Right ventricle myocardium inferior (tissue), 1 donor: Measurements from ENCODE around the gene GLMP. TPM values are rescaled to one million over a fixed set of nuclear protein-coding genes. Genes with fewer than 3 reads are reported as not detected.
"Not testable (repeated sequence)": the region's sequence is repeated elsewhere in the genome, so short reads cannot be mapped to it uniquely, and the experiment has no call there.

ENCODE experiments used
- ATAC-seq: fragments of 200-7000 bp; cut with Tn5 transposase; one replicate; pipeline ENCODE4 v1.9.1; 2020; ENCODE audit warnings: mild to moderate bottlenecking, moderate library complexity
- DNase-seq: peaks from one replicate; pipeline ENCODE4 v3.0.0; 2021; ENCODE audit errors: missing footprints
- intact Hi-C: fragments of 100-400 bp; cut with DNase I; formaldehyde crosslinking; loops from one replicate; pipeline ENCODE4 v1.11.0; 2022
- long read RNA-seq: library from polyadenylated mRNA; unstranded; transcript quantifications from one replicate; pipeline ENCODE4 v2.0.0, GENCODE V29; 2021
- total RNA-seq: library from RNA; stranded (reverse); fragmentation: NEBNext Ultra II Directional; extraction: Animal tissue kit (Norgen Biotek cat#: 25700); gene quantifications from one replicate; pipeline ENCODE4 v1.2.1, GENCODE V29; 2021
- donor health status: DM: no; HTN: yes; CAD: no; lungs with severe emphysema.

Gene GLMP, protein sequence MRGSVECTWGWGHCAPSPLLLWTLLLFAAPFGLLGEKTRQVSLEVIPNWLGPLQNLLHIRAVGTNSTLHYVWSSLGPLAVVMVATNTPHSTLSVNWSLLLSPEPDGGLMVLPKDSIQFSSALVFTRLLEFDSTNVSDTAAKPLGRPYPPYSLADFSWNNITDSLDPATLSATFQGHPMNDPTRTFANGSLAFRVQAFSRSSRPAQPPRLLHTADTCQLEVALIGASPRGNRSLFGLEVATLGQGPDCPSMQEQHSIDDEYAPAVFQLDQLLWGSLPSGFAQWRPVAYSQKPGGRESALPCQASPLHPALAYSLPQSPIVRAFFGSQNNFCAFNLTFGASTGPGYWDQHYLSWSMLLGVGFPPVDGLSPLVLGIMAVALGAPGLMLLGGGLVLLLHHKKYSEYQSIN
- total RNA-seq: 16.4 TPM
- long read RNA-seq, transcript GLMP-201 (6 exons, 1,604 nt): major isoform, 6 of 13 reads
- long read RNA-seq, partial matches to known transcripts: 0 of 13 reads
- long read RNA-seq, other reads (novel, unspliced or antisense): 4 of 13 reads

DNA sequence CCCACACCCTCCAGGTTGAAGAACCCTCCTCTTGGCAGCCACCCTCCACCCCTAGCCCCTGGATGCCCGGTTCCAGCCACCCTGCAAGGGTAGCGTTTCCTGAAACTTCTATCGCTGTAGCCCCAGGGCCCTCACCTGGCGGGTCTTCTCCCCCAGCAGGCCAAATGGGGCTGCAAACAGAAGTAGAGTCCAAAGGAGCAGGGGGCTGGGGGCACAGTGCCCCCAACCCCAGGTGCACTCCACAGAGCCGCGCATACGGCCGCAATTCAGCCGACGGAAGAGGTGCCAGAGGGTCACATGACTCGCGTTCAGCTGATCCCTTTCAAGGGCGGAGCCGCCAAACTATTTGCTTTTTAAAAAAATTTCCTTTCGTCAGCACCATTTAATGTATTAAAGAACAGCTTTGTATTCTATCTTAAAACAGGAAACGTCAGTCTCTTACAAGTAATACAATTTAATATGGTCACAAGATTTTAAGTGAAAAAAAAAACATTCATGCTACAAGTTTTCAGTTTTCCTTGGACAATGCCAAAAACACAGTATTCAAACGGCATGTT, at the start of gene GLMP:
Gene GLMP, minus strand, starts transcription at position 289 of the 557 bp plus-strand sequence. Its CDS starts 34 bp downstream, at position 255.
- DNase-seq: peak; percentile 80
- peak; percentile 49 for ATAC-seq
- intact Hi-C loops: no loop called here

DNA sequence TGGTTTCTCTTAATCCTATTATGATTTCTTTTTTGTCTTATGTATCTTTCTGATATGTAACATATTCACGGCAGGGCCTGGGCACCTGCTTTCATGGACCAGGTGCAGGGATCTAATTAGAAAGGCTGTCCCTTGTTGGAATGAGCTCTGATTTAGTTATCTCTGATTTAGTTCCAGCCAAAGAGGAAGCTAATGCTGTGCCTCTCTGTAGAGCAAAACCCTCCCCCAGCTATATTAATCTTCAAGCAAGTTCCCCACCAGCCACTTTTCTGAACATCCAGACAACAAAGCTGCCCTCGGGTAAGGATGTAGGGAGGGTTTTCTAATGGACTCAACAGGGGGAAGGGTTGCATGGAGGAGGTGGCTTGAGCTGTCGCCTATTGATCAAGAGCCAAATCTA, 48.9 kb upstream of the GLMP start:
- no peak for ATAC-seq
- intact Hi-C loops: no loop called here

DNA sequence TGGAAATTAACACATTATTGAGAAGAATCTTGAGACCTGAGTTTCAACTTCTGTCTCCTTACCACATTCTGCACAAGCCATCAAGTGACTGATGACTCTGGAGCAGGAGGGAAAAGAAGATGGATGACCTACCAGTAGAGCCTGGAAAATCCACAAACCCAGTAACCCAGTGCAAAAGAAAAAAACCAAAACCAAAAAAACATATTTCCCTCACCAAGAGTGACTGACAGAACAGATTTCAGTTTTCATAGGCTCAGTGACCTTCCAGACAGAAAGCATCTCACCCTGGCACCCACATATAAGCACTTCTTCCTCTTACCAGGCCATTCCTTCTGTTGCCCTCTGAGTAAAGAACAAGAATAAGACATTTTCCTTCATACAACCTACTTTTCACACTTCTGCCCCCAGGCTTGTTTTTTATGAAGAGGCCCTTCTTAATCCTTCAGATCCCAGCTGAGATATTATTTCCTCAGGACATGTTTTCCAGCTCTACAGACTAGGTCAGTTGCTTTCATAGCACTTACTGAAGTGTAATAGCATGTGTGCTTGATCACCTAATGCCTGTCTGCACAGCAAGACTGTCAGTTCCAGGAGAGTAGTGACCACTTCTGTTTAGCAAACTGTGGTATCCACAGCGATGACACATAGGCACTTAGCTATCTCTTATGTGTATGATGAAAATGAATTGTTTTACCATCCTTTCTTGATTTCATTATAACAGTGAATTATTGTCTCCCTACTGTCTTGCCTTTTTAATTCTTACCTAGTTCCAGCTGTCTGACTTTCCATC, 46.9 kb upstream of the GLMP start:
- ATAC-seq: no peak
- no peak for DNase-seq
- intact Hi-C loops: no loop called here

More for the DNA sequence above, 48.9 kb upstream of the GLMP start:
- no peak for DNase-seq

DNA sequence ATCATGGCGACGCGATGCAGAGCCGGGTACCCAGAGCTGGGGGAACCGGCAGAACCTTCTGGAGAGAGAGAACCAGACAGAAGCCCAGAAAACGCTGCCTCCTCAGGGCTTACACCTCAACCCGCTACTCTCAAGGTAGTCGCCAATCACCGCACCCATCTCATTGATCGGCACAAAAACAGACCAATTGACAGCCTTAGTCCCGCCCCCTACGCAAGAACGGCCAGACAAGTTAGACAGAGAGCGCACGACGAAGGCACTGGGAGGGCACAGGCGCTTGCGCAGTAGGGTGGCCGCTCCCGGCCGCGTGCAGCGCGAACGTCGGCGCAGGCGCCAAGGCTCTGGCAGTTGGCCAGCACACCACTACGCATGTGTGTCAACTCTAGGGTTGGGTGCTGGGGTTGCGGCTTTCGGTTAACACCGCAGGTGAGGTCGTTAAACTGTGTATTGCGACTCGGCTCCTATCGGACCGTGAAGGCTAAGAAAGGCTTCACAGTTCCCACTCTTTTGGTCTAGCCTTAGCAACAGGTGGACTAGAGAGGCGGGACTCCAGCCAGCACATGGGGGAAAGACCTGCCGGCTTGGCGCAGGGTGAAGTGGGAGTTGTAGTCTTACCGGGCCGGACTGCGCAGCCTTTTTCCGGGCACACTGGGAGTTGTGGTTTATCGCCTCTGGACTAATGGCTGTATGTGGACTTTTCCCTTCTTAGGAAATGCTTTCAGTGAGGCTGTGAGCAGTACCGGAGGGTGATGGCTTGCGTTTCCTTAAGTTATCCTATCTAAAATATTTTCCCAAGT, 42.9 kb upstream of the GLMP start, which contains the start of the genes CCT3 and TSACC:
Gene CCT3, minus strand, starts transcription at position 113 of the 797 bp plus-strand sequence. Its CDS starts 108 bp downstream, at position 5.
Gene TSACC, plus strand, starts transcription at position 347 of the 797 bp plus-strand sequence. CDS start 1,232 bp downstream, outside the sequence.
- ATAC-seq: peak; percentile 98
- intact Hi-C loops: loop anchor here (5.0 kb wide), 1 partner anchor 56 kb away; the partner anchor contains the start of genes SMG5 and TMEM79
- DNase-seq: peak; percentile 99

DNA sequence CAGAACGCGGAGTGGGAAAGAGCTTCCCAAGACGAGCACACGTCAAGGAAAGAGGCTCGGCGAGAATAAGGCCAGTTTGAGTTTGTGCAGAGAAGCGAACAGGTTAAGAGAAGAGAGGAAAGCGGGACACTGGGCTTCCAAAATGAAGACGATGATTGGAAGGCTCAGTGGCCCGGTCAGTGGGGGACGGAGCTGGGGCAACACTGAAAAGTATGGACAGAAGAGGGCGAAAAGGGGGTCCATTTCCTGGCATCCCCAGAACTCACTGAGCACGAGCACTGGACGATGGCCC, 42.4 kb upstream of the GLMP start:
- DNase-seq (no peak), ATAC-seq (no peak)
- intact Hi-C loops: loop anchor here (5.0 kb wide), 1 partner anchor 56 kb away; the partner anchor contains the start of genes SMG5 and TMEM79

DNA sequence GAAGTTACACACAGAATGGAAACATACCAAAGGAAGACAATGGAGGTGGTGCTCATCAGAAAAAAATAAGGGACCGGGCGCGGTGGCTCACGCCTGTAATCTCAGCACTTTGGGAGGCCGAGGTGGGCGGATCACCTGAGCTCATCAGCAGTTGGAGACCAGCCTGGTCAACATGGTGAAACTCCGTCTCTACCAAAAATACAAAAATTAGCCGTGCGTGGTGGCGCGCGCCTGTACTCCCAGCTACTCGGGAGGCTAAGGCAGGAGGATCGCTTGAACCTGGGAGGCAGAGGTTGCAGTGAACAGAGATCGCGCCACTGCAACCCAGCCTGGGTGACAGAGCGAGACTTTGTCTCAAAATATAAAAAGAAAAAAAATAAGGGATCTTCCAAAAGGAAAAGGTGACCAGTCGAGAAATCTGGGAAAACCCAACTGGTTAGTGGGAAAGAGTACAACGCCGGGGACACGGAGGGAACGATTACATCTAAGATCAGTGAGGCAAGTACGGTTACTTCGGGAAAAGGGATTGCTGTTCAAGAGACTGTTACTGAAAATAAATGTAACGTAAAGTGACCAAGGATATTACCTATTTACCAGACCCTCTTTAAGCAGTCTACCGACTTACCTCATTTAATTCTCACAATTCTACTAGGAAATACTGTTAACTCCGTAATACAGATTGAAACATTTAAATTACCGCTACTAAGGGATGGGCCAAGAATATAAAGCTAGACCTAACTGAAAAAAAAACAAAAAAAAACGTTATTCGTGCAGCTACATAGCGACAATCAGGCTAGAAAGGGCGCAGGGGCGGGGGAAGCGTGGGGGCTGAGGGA, 41.8 kb upstream of the GLMP start:
- no peak for ATAC-seq
- intact Hi-C loops: loop anchor here (5.0 kb wide), 1 partner anchor 55 kb away; the partner anchor contains the start of genes SMG5 and TMEM79

DNA sequence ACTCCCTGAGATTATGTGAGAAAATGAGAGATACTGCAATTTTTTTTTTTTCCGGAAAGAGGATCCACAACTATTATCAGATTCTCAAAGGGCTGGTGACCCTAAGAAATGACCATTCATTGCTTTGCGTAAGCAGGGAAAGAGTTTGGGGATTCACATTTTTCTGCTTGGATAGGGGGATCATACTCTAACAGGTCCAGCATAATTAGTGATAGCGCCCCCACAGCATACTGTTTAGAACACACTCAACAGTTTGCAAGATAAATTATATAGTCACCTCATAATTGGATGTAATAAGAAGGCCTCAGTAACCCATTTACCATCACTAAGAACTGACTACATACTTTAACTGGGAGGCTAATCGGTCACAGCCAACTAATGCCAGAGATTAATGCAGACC, 40.8 kb upstream of the GLMP start:
- intact Hi-C loops: loop anchor here (5.0 kb wide), 1 partner anchor 54 kb away; the partner anchor contains the start of genes SMG5 and TMEM79
- no peak for DNase-seq
- ATAC-seq: no peak

More for the DNA sequence above, 41.8 kb upstream of the GLMP start:
- no peak for DNase-seq

DNA sequence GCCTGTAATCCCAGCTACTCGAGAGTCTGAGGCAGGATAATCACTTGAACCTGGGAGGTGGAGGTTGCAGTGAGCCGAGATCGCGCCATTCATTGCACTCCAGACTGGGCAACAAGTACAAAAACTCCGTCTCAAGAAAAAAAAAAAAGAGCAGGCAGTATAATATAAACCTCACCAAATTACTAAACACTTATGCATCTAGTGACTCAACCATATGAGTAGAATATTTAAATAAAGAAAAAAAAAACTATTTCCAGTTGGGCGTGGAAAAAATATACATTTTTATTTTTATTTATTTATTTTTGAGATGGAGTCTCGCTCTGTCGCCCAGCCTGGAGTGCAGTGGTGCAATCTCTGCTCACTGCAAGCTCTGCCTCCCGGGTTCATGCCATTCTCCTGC, 27.7 kb upstream of the GLMP start:
- DNase-seq, ATAC-seq: not testable (repeated sequence)
- intact Hi-C loops: loop anchor here (10.0 kb wide), 1 partner anchor 188 kb away; no protein-coding TSS in a partner anchor

DNA sequence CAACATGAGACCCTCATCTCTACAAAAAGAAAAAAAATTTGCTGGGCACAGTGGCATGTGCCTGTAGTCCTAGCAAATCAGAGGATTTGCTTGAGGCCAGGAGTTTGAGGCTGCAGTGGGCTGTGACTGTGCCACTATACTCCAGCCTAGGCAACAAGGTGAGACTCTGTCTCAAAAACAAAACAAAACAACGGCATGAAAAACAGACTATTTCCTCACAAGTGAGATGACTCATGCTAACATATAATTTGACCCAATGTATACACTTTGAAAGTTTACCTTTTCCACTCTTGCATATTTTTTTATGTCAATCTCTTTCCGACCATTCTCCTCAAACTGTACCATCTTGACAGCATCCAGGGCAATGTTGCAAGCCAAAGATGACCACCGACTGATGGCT, 25.1 kb upstream of the GLMP start:
- intact Hi-C loops: loop anchor here (10.0 kb wide), 1 partner anchor 186 kb away; no protein-coding TSS in a partner anchor
- DNase-seq (no peak), ATAC-seq (no peak)

DNA sequence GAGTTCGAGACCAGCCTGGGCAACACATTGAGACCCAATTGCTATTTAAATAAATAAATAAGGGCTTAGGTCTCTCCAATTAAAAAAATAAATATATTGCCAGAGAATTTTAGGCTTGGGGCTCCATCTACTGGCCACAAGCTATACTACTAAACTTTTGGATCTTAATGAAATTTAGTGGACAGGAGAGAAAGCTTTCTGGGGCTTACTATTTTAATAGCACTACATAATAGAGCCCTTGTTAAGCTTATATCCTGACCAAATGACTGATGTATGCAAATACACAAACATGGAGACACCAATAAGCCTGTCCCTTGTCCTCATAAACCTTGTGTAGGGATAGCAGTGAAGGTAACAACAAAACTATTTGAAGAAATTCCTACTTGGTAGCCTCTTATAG, 24.2 kb upstream of the GLMP start:
- intact Hi-C loops: loop anchor here (10.0 kb wide), 1 partner anchor 185 kb away; no protein-coding TSS in a partner anchor
- ATAC-seq: no peak
- DNase-seq: no peak

DNA sequence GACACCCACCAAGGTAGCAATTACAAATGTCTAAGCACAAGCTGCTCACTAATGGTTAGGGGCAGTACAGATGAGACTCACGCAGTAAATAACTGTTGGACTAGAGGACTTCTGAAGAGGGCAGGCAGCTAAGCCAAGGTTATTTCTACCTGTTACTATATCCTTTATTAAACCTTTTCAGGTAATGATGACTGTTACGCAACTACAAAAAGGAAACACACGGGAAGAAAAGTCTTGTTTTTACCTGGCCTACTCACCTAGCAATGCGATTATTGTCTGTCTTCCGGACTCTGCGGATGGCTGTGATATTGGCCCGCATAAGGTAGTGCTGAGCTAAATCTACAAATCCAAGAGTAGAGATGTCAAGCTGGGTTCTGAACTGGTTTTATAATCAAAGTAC, 21.4 kb upstream of the GLMP start:
- intact Hi-C loops: no loop called here
- ATAC-seq (no peak), DNase-seq (no peak)

DNA sequence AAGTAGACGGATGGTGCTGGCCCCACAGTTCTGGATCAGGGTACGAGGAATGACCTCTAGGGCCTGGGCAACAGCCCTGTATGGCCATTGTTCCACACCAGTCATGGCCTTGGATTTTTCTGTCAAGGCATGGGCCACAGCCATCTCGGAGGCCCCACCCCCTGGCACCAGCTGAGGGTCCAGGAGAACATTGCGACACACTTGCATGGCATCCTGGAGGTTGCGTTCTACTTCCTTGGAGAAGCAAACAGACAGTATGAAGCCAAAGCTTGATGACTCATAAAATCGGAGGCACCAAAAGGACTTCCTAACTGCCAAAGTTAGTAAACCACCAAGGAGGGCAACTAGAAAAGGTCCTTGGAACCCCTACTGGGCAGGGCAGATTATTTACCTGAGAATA, 15.5 kb upstream of the GLMP start:
- intact Hi-C loops: no loop called here
- DNase-seq: no peak
- ATAC-seq: no peak

DNA sequence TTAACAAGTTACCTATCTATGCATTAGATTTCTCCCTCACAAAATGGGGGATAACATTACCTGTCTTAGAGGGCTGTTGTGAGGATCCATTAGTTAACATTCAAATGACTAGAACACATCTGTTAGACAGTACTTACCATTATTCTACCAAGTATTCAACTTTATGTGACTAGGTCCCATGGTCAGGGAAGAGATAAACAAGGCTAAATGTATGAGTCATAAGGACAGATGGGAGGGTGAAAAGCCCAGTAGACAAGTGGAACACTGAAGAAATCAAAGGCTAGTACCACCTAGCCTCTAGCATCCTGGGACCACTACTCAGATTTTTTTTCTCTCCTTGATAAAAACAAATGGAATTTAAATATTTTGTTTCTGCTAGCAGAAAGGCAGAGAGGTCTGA, 12.6 kb upstream of the GLMP start:
- no peak for DNase-seq
- ATAC-seq: no peak
- intact Hi-C loops: no loop called here

DNA sequence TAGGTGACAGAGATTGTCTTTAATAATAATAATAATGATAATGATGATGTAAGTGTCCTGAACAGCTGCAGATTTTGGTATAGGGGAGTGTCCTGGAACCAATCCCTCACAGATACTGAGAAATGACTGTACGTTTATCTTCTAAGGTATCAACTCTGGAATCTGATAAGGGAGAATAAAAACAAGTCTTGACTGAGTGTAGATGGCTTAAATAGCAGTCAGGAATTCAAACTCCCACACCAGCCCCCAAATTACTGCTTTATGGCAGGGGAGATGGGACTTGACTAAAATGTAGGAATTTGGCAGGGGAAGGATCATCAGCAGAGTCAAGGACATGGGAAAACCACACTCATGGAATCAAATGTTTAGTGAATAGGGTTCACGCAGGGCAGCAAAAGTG, 9.7 kb upstream of the GLMP start:
- DNase-seq (no peak), ATAC-seq (no peak)
- intact Hi-C loops: no loop called here

DNA sequence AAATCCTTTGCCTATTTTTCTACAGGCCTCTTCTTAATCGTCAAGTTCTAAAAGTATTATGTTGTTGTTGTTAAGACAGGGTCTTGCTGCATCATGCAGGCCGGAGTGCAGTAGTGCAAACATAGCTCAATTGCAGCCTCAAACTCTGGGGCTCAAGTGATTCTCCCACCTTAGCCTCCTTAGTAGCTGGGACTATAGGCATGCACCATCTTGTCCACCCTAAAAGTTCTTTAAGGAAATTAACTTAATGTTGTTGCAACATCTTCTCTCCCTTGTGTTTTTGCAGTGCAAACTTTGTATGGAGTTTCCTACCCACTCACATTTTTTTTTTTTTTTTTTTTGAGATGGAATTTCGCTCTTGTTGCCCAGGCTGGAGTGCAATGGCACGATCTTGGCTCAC, 7.8 kb upstream of the GLMP start:
- DNase-seq (no peak), ATAC-seq (no peak)
- intact Hi-C loops: no loop called here

DNA sequence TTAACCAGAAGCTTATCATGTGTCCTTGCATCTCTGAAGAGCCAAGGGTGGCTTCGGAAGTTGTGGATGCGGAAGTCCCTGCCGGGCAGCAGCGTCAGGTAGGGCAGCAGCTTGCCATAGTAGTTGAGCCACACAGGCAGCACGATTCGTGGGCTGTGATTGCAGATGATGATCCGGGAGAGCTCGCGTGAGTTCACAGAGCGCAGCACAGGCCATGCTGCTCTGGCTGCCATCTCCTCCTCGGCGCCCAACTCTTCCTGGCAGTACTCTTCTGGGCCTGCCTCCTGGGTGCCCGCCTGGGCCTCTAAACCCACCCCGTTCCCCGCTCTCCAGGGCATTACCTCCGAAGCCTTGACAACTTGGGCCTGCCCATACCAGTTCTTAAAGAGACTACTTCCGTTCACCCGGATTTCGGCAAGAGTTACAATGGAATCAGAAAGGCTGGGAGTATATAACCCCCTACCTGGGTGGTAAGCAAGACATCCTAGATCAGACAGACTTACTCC, 3.4 kb upstream of the GLMP start, which contains the start of gene VHLL:
Gene VHLL, minus strand, starts transcription at position 456 of the 506 bp plus-strand sequence. Its CDS starts 118 bp downstream, at position 338.
- intact Hi-C loops: no loop called here
- no peak for DNase-seq

DNA sequence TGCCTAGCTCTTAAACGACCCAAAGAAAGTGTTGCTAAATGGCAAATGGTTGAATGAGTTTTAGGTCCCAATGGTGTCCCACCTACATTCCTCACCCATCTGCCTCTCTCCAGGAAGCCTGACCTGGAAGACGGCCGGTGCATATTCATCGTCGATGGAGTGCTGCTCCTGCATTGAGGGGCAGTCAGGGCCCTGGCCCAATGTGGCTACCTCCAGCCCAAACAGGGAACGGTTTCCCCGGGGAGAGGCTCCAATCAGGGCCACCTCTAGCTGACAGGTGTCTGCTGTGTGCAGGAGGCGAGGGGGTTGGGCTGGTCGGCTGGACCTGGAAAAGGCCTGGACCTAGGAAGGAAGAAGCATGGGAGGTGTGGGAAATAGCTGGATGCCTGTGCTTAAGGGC, 1.6 kb downstream of the GLMP start:
- no peak for ATAC-seq
- intact Hi-C loops: no loop called here

More for the DNA sequence above, 3.4 kb upstream of the GLMP start, which contains the start of gene VHLL:
- ATAC-seq: no peak

More for the DNA sequence above, 1.6 kb downstream of the GLMP start:
- no peak for DNase-seq
